Thyroid gland (tissue), 4 donors: ENCODE measurements around the gene ANAPC13.

ENCODE experiments used
- CTCF ChIP-seq, 6 experiments: fragments of 200-600 bp in 3 of 6; fragments of 450-650 bp in 3 of 6; sonication (generic) in 3 of 6; IDR thresholded peaks; one replicate each; pipeline ENCODE4 v1.5.1; 2016 to 2019; ENCODE audit warnings: antibody characterized with exemption in 6 of 6, mild to moderate bottlenecking in 2 of 6, inconsistent platforms in 1 of 6, moderate library complexity in 1 of 6
- POLR2A ChIP-seq, 2 donors: fragments of 450-650 bp; IDR thresholded peaks; one replicate each; pipeline ENCODE4 v1.6.1; 2017; ENCODE audit warnings: antibody characterized with exemption in 2 of 2, mild to moderate bottlenecking in 2 of 2, moderate library complexity in 1 of 2

DNA sequence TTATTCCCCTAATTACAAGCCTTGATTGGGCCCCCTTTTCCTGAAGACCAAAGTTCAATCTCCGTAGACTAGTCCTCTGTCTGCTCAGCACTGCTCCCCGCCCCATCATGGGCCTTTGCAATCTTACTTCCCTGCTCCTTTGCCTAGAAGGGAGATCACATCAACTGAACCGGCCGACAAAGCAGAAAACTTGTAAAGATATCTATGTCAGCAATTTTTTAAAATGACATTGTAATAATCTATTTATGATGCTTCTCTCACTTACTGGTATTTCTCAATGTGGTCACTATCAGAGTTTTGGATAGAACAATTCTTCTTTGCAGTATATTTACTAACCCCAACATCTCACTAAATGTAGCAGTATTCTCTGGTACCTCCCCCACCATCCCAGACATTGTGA, 17.3 kb downstream of the ANAPC13 start:
- TF ChIP-seq CTCF (IDR thresholded peaks at IDR 0.05), result no peak
- no peak for TF ChIP-seq POLR2A (IDR thresholded peaks at IDR 0.05)
